ENCODE data around the gene XNDC1N.

XNDC1N gene

DNA sequence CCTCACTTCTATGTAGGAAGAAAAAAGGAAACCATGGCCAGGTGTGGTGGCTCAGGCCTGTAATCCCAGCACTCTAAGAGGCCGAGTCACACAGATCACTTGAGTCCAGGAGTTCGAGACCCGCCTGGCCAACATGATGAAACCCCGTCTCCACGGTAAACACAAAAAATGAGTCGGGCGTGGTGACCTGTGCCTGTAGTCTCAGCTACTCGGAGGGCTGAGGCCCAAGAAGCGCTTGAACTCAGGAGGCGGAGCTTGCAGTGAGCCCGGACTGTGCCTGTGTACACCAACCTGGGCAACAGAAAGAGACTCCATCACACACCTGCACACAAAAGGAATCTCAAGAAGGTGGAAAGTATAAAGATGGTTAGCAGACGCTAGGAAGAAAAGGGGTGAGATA lies 32.4 kb downstream of the XNDC1N start:
- TF ChIP-seq, protein P1, sequence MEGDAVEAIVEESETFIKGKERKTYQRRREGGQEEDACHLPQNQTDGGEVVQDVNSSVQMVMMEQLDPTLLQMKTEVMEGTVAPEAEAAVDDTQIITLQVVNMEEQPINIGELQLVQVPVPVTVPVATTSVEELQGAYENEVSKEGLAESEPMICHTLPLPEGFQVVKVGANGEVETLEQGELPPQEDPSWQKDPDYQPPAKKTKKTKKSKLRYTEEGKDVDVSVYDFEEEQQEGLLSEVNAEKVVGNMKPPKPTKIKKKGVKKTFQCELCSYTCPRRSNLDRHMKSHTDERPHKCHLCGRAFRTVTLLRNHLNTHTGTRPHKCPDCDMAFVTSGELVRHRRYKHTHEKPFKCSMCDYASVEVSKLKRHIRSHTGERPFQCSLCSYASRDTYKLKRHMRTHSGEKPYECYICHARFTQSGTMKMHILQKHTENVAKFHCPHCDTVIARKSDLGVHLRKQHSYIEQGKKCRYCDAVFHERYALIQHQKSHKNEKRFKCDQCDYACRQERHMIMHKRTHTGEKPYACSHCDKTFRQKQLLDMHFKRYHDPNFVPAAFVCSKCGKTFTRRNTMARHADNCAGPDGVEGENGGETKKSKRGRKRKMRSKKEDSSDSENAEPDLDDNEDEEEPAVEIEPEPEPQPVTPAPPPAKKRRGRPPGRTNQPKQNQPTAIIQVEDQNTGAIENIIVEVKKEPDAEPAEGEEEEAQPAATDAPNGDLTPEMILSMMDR (IDR thresholded peaks at IDR 0.05): no peak

Measured in LNCAP (cell line).